A673 (cell line): ENCODE data around the gene OR5H1. TPM values are rescaled to one million over a fixed set of nuclear protein-coding genes. Genes with fewer than 3 reads are reported as not detected.

ENCODE experiments used
- BruUV-seq: library from RNA; stranded (reverse); fragments of 400-500 nt; replicated peaks from 2 replicates; lab custom pipeline; 2021; lab: Mats Ljungman, UMichigan
- CTCF ChIA-PET: fragments of 300-600 bp; sonication (Branson Sonifier 250); formaldehyde crosslinking; loops from one replicate; lab custom pipeline; 2022; ENCODE audit warnings: antibody characterized with exemption; lab: Charles Lee
- POLR2A ChIA-PET: fragments of 300-600 bp; sonication (Branson Sonifier 250); formaldehyde crosslinking; loops from one replicate; lab custom pipeline; 2022; ENCODE audit warnings: antibody characterized with exemption; ENCODE audit not compliant: low non-redundant PET; lab: Charles Lee
- DNase-seq: peaks from one replicate; pipeline ENCODE4 v3.0.0-alpha.2; 2015; ENCODE audit warnings: low spot score
- H3K27ac ChIP-seq: fragments of 200-600 bp; sonication (generic); 2 replicates; pipeline ENCODE4 v1.5.1; 2016; ENCODE audit warnings: mixed run types, low read depth, mild to moderate bottlenecking, mixed read lengths, antibody characterized with exemption, low read length; ENCODE audit not compliant: poor library complexity, severe bottlenecking
- H3K27me3 ChIP-seq: fragments of 200-600 bp; sonication (generic); replicated peaks from 2 replicates; pipeline ENCODE4 v1.6.1; 2017; ENCODE audit warnings: mixed run types, low read depth, mild to moderate bottlenecking, mixed read lengths, antibody characterized with exemption, low read length; ENCODE audit not compliant: insufficient read depth, poor library complexity
- H3K36me3 ChIP-seq: fragments of 200-600 bp; sonication (generic); 2 replicates; pipeline ENCODE4 v1.6.1; 2016; ENCODE audit warnings: mixed run types, mild to moderate bottlenecking, mixed read lengths, antibody characterized with exemption, low read length; ENCODE audit not compliant: insufficient read depth, poor library complexity, severe bottlenecking
- H3K4me1 ChIP-seq: fragments of 200-600 bp; sonication (generic); 2 replicates; pipeline ENCODE4 v1.6.1; 2017; ENCODE audit warnings: mixed run types, mild to moderate bottlenecking, mixed read lengths, antibody characterized with exemption, low read length; ENCODE audit not compliant: insufficient read depth, poor library complexity, severe bottlenecking
- H3K4me3 ChIP-seq: fragments of 200-600 bp; sonication (generic); 2 replicates; pipeline ENCODE4 v1.5.1; 2016; ENCODE audit warnings: low read depth, mixed run types, mild to moderate bottlenecking, mixed read lengths, low read length; ENCODE audit not compliant: poor library complexity, severe bottlenecking
- H3K9me3 ChIP-seq: fragments of 200-600 bp; sonication (generic); 2 replicates; pipeline ENCODE4 v1.6.1; 2016; ENCODE audit warnings: mixed run types, low read depth, mild to moderate bottlenecking, mixed read lengths, antibody characterized with exemption, low read length; ENCODE audit not compliant: poor library complexity, severe bottlenecking
- EZH2 ChIP-seq: fragments of 200-600 bp; sonication (generic); IDR thresholded peaks from 2 replicates; pipeline ENCODE4 v1.6.1; 2017; ENCODE audit warnings: borderline replicate concordance, low read depth, mild to moderate bottlenecking, mixed read lengths, antibody characterized with exemption, low read length; ENCODE audit not compliant: poor library complexity, severe bottlenecking
- intact Hi-C: fragments of 100-400 bp; cut with micrococcal nuclease; formaldehyde crosslinking; loops from one replicate; pipeline ENCODE4 v1.10.0; 2022; ENCODE audit not compliant: unreplicated experiment
- total RNA-seq: library from RNA; stranded (reverse); gene quantifications from 2 replicates; pipeline ENCODE4 v1.2.3, GENCODE V29; 2021
- TF ChIP-seq, protein P1 (sequence below): fragments of 300-800, 200-600 bp; sonication (generic); conservative IDR thresholded peaks from 2 replicates; pipeline ENCODE4 v1.5.1; 2017; ENCODE audit warnings: low read depth, mild to moderate bottlenecking, antibody characterized with exemption, low read length, moderate library complexity, mixed read lengths

The OR5H1 gene
- total RNA-seq, 1 experiment from 2014 or later: not detected

DNA sequence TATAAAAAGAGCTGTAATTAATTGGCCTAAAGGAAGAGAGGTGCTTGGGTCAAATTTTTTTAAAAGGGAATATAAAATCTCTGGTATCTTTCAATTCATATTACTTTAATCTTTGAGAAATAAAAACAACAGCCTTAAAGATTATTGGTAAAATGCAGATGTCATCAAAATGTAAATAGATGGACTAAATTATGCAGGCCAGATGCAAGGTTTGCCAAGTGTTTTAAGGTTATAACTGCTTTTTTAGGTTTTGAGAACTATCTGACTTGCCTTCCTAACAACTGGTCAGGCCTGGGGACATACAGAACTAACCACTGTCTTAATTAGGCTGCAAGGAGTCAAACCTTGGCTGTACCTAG, 20.0 kb upstream of the OR5H1 start:
- Histone ChIP-seq H3K27me3 (no peaks in the 10 kb centered on the region), H3K9me3 (no peaks in the 10 kb centered on the region), H3K27ac (no peak overlapping the region), H3K4me1 (no peaks in the 10 kb centered on the region), H3K4me3 (no peak overlapping the region), H3K36me3 (no peaks in the 10 kb centered on the region)
- intact Hi-C loops: no loop called here
- TF ChIP-seq, protein P1, sequence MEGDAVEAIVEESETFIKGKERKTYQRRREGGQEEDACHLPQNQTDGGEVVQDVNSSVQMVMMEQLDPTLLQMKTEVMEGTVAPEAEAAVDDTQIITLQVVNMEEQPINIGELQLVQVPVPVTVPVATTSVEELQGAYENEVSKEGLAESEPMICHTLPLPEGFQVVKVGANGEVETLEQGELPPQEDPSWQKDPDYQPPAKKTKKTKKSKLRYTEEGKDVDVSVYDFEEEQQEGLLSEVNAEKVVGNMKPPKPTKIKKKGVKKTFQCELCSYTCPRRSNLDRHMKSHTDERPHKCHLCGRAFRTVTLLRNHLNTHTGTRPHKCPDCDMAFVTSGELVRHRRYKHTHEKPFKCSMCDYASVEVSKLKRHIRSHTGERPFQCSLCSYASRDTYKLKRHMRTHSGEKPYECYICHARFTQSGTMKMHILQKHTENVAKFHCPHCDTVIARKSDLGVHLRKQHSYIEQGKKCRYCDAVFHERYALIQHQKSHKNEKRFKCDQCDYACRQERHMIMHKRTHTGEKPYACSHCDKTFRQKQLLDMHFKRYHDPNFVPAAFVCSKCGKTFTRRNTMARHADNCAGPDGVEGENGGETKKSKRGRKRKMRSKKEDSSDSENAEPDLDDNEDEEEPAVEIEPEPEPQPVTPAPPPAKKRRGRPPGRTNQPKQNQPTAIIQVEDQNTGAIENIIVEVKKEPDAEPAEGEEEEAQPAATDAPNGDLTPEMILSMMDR: no peak
- no peak for TF ChIP-seq EZH2
- no TSS peak for BruUV-seq
- ChIA-PET CTCF (no interaction called here), POLR2A (no interaction called here)
- no peak for DNase-seq

DNA sequence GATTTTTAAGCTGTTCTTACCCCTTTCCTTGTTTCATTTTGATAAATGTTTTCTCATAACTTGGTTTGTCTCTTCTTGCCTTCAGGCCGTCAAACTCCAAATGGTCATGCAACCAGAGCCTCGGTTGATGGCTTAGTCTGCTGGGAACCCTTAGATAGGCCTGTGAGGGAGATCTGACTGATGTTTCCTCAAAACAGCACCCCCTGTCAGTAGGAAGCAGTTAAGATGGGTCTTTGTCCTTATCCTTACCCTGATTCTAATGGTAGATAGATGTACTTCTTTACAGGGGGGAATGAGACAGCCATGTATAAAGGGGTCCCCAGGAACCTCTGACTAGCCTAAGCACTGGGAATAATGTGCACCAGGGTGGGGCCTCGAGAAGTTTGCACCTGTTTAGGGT, 16.3 kb upstream of the OR5H1 start:
- BruUV-seq: no TSS peak
- ChIA-PET CTCF (no interaction called here), POLR2A (no interaction called here)
- intact Hi-C loops: no loop called here
- Histone ChIP-seq H3K27ac (no peak overlapping the region), H3K27me3 (peaks cover 6% of the 10 kb centered on the region), H3K9me3 (no peaks in the 10 kb centered on the region), H3K4me1 (no peaks in the 10 kb centered on the region), H3K4me3 (no peak overlapping the region), H3K36me3 (no peaks in the 10 kb centered on the region)
- DNase-seq: no peak
- TF ChIP-seq, protein P1: no peak
- TF ChIP-seq EZH2: no peak

DNA sequence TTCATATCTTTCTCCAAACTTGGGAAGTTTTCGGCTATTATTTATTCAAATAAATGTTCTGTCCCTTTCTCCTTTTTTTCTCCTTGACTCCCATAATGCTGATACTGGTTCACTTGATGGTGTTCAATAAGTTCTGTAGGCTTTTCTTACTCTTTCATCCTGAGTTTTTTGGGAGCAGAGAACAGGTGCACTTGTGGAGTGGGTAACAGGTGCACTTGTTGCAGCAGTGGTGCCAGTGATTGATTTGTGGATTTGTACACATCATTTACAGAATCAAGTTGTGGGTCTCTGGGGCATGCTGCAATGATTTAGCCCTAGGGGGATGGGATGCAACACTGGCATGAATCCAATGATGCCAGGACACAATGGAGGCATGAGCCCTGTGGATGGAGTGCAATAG, 14.8 kb upstream of the OR5H1 start:
- no TSS peak for BruUV-seq
- peaks cover 10% of the 10 kb centered on the region for H3K27me3 ChIP-seq
- no peak for DNase-seq
- no peak for TF ChIP-seq EZH2
- TF ChIP-seq, protein P1: no peak
- no peak overlapping the region for H3K4me3 ChIP-seq
- CTCF ChIA-PET: no interaction called here
- no peaks in the 10 kb centered on the region for H3K4me1 ChIP-seq
- no peaks in the 10 kb centered on the region for H3K36me3 ChIP-seq
- H3K27ac ChIP-seq: no peak overlapping the region
- POLR2A ChIA-PET: interaction anchor here (0.7 kb wide), 1 partner anchor 702 kb away, joined by 3 read pairs; no protein-coding TSS in a partner anchor
- intact Hi-C loops: no loop called here
- H3K9me3 ChIP-seq: no peaks in the 10 kb centered on the region
